Bronchial epithelial cell (primary cell): Measurements from ENCODE around the gene FHIT. TPM values are rescaled to one million over a fixed set of nuclear protein-coding genes. Genes with fewer than 3 reads are reported as not detected.

Experiments
- DNase-seq: peaks from one replicate; pipeline ENCODE4 v3.0.0-alpha.2; 2010; ENCODE audit warnings: low read depth
- FAIRE-seq: peaks from 2 replicates; lab custom pipeline; 2011; peaks lifted over from hg19 to GRCh38; lab: Jason Lieb, UNC
- H3K27me3 ChIP-seq: 2 replicates; pipeline ENCODE4 v1.5.1; 2011; ENCODE audit warnings: low read length; ENCODE audit not compliant: control insufficient read depth, insufficient read depth
- H3K36me3 ChIP-seq: 2 replicates; pipeline ENCODE4 v1.5.1; 2011; ENCODE audit warnings: low read length; ENCODE audit not compliant: control insufficient read depth, insufficient read depth
- H3K4me3 ChIP-seq: 2 replicates; pipeline ENCODE4 v1.5.1; 2011; ENCODE audit warnings: mild to moderate bottlenecking, low read depth, low read length, control low read depth
- CTCF ChIP-seq: IDR thresholded peaks from 2 replicates; pipeline ENCODE4 v1.5.1; 2011; ENCODE audit warnings: mild to moderate bottlenecking, moderate library complexity, low read length, control low read depth, inconsistent platforms; ENCODE audit not compliant: insufficient read depth, severe bottlenecking
- total RNA-seq: library from RNA; depleted of rRNA; stranded (reverse); fragments of >200 nt; gene quantifications from 2 replicates; pipeline ENCODE4 v1.2.1, GENCODE V29; 2014

FHIT gene
- total RNA-seq, 1 donor from 2014 or later: 1.6 TPM

GRCh38 chr3:59769127-59769750 is 1482.0 kb downstream of the FHIT start:
- TF ChIP-seq CTCF: no peak
- H3K27me3 ChIP-seq: peaks cover 3% of the 10 kb centered on the region

GRCh38 chr3:59766200-59766872 is 1484.9 kb downstream of the FHIT start:
- no peak overlapping the region for H3K4me3 ChIP-seq
- FAIRE-seq: no peak
- H3K36me3 ChIP-seq: no peaks in the 10 kb centered on the region
- H3K27me3 ChIP-seq: peaks cover 10% of the 10 kb centered on the region
- DNase-seq: peak; percentile 35
- no peak for TF ChIP-seq CTCF

More at GRCh38 chr3:59769127-59769750, 1482.0 kb downstream of the FHIT start:
- Histone ChIP-seq H3K4me3 (no peak overlapping the region), H3K36me3 (no peaks in the 10 kb centered on the region)
- FAIRE-seq (no peak), DNase-seq (no peak)

GRCh38 chr3:59764171-59764570 is 1487.1 kb downstream of the FHIT start:
- DNase-seq (peak; percentile 55), FAIRE-seq (no peak)
- H3K36me3 ChIP-seq: no peaks in the 10 kb centered on the region
- no peak for TF ChIP-seq CTCF
- H3K4me3 ChIP-seq: no peak overlapping the region
- peaks cover 10% of the 10 kb centered on the region for H3K27me3 ChIP-seq

- Histone ChIP-seq H3K27me3 (peaks cover 10% of the 10 kb centered on the region), H3K4me3 (no peak overlapping the region), H3K36me3 (no peaks in the 10 kb centered on the region)
- no peak for FAIRE-seq
- no peak for TF ChIP-seq CTCF
- no peak for DNase-seq
These were observed 1488.3 kb downstream of the FHIT start for GRCh38 chr3:59762941-59763340.

- H3K36me3 ChIP-seq: no peaks in the 10 kb centered on the region
These were observed 1491.8 kb downstream of the FHIT start for GRCh38 chr3:59759298-59760031.

More at GRCh38 chr3:59759298-59760031, 1491.8 kb downstream of the FHIT start:
- no peak for FAIRE-seq
- no peak for DNase-seq
- H3K27me3 ChIP-seq: peaks cover 7% of the 10 kb centered on the region
- TF ChIP-seq CTCF: no peak
- H3K4me3 ChIP-seq: no peak overlapping the region
